ENCODE data around the gene ITPRIP.
A peak's percentile ranks its signal among the peaks of the same experiment; 100 is the strongest.

Gene ITPRIP

GRCh38 chr10:104264783-104265182 is 73.5 kb downstream of the ITPRIP start:
- in situ Hi-C loops (cut with MboI; ENCODE audit: low pct_unique_long_range_greater_than_20kb, low sequenced_read_pairs): no loop called here
- no peak for DNase-seq

GRCh38 chr10:104262055-104262454 is 76.2 kb downstream of the ITPRIP start:
- no peak for DNase-seq
- in situ Hi-C loops (cut with MboI; ENCODE audit: low pct_unique_long_range_greater_than_20kb, low sequenced_read_pairs): no loop called here

- peak; percentile 47 for DNase-seq
- in situ Hi-C loops (cut with MboI; ENCODE audit: low pct_unique_long_range_greater_than_20kb, low sequenced_read_pairs): no loop called here
These were observed 77.5 kb downstream of the ITPRIP start for GRCh38 chr10:104260775-104261115.

GRCh38 chr10:104259999-104260774 is 78.1 kb downstream of the ITPRIP start:
- no peak for DNase-seq
- in situ Hi-C loops (cut with MboI; ENCODE audit: low pct_unique_long_range_greater_than_20kb, low sequenced_read_pairs): no loop called here

All from KBM-7 (cell line).